ENCODE data around the gene NKPD1. TPM values are rescaled to one million over a fixed set of nuclear protein-coding genes. Genes with fewer than 3 reads are reported as not detected.

Gene NKPD1
- total and polyA plus RNA-seq, 9 donors = 0.11 to 0.57 (median 0.20) TPM; not detected in 1

- no peaks in the 10 kb centered on the region for H3K27me3 ChIP-seq
- WGBS, 3 donors = 40 to 47% (median 43%) methylated on average over 16 of the region's 16 CpGs
- intact Hi-C loops (cut with DNase I) = no loop called here
- TF ChIP-seq EP300 (IDR thresholded peaks at IDR 0.05) = no peak
- no peak for TF ChIP-seq CTCF (IDR thresholded peaks at IDR 0.05)
- TF ChIP-seq POLR2A (IDR thresholded peaks at IDR 0.05) = no peak
- H3K4me3 ChIP-seq = no peak overlapping the region
- H3K9me3 ChIP-seq = no peaks in the 10 kb centered on the region
- H3K36me3 ChIP-seq = no peaks in the 10 kb centered on the region
- H3K4me1 ChIP-seq (ENCODE audit: insufficient read depth) = peaks cover 2% of the 10 kb centered on the region
- no peak for DNase-seq
- no peak overlapping the region for H3K27ac ChIP-seq
Observed at GRCh38 chr19:45117167-45117594, 43.6 kb downstream of the NKPD1 start.

- Histone ChIP-seq H3K36me3 (no peaks in the 10 kb centered on the region), H3K4me3 (no peak overlapping the region), H3K27ac (no peak overlapping the region), H3K9me3 (no peaks in the 10 kb centered on the region), H3K27me3 (no peaks in the 10 kb centered on the region), H3K4me1 (ENCODE audit: insufficient read depth) (peaks cover 2% of the 10 kb centered on the region)
- no peak for TF ChIP-seq EP300 (IDR thresholded peaks at IDR 0.05)
- no peak for TF ChIP-seq POLR2A (IDR thresholded peaks at IDR 0.05)
- TF ChIP-seq CTCF (IDR thresholded peaks at IDR 0.05) = no peak
- intact Hi-C loops (cut with DNase I) = no loop called here
- 92 to 96% (median 94%) methylated on average over 21 of the region's 21 CpGs for WGBS, 3 donors
- DNase-seq = no peak
Observed at GRCh38 chr19:45115809-45116615, 44.8 kb downstream of the NKPD1 start.

GRCh38 chr19:45114116-45114515 is 46.7 kb downstream of the NKPD1 start:
- WGBS, 3 donors = 76 to 82% (median 80%) methylated on average over 4 of the region's 4 CpGs
- intact Hi-C loops (cut with DNase I) = no loop called here
- TF ChIP-seq POLR2A (IDR thresholded peaks at IDR 0.05) (no peak), EP300 (IDR thresholded peaks at IDR 0.05) (no peak), CTCF (IDR thresholded peaks at IDR 0.05) (no peak)
- no peak overlapping the region for H3K4me3 ChIP-seq
- no peak overlapping the region for H3K27ac ChIP-seq
- no peaks in the 10 kb centered on the region for H3K36me3 ChIP-seq
- peaks cover 2% of the 10 kb centered on the region for H3K4me1 ChIP-seq (ENCODE audit: insufficient read depth)
- no peak for DNase-seq
- H3K9me3 ChIP-seq = no peaks in the 10 kb centered on the region
- no peaks in the 10 kb centered on the region for H3K27me3 ChIP-seq

GRCh38 chr19:45113628-45114027 is 47.2 kb downstream of the NKPD1 start:
- 84 to 90% (median 88%) methylated on average over 9 of the region's 9 CpGs for WGBS, 3 donors
- TF ChIP-seq EP300 (IDR thresholded peaks at IDR 0.05) = no peak
- TF ChIP-seq POLR2A (IDR thresholded peaks at IDR 0.05) = no peak
- no peak for TF ChIP-seq CTCF (IDR thresholded peaks at IDR 0.05)
- intact Hi-C loops (cut with DNase I) = no loop called here
- H3K4me3 ChIP-seq = no peak overlapping the region
- no peaks in the 10 kb centered on the region for H3K36me3 ChIP-seq
- H3K9me3 ChIP-seq = no peaks in the 10 kb centered on the region
- no peak for DNase-seq
- no peak overlapping the region for H3K27ac ChIP-seq
- H3K4me1 ChIP-seq (ENCODE audit: insufficient read depth) = peaks cover 2% of the 10 kb centered on the region
- H3K27me3 ChIP-seq = no peaks in the 10 kb centered on the region
